GM12892 (cell line): ENCODE results near the gene DNAJB12.
A peak's percentile ranks its signal among the peaks of the same experiment; 100 is the strongest.

ENCODE experiments used
- POLR2A ChIP-seq: IDR thresholded peaks from 2 replicates; pipeline ENCODE4 v1.6.1; 2011; ENCODE audit warnings: low read depth, low read length, control low read depth
- POLR2AphosphoS5 ChIP-seq: IDR thresholded peaks from 2 replicates; pipeline ENCODE4 v1.6.1; 2011; ENCODE audit warnings: low read depth, low read length, control low read depth
- TAF1 ChIP-seq: IDR thresholded peaks from 2 replicates; pipeline ENCODE4 v1.6.1; 2011; ENCODE audit warnings: low read depth, mild to moderate bottlenecking, control low read depth, low read length, borderline replicate concordance

DNA sequence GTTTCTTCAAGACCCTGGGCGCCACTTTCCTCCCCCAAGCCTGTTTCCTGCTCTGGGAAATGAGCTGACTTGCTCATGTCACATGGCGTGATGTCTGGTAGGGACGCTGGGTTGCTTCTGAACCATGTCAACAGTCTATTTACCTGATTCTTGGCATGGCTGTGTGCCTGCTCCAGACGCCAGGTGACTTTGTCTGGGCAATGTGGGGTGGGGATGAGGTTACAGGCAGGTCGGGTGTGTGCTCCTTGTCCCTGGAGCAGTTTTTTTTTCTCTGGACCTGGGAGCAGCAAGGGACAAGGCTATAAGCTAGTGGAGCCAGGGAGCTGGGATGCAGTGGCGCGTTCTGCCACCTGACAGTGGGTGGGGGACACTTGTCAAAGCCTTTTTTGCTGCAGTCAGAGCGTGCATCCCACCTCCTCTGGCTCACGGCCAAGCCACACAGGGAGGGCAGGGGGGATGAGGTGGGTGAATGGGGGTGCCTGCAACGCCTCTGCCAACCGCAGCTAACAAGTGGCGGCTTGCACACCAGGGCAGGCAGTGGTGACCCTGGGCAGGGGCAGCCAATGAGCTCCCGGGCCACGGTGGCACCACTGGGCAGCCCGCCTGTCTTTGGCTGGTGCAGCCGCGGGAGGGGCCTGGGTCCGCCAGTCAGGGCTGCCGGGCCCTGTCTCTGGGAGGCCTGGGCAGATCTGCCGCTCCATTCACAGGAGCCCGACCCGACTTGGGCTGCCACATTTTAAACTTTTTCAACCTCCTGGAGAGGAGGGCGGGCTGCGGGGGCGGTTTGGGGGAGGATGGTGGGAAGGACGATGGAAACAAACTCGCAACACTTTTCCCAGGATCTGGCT, 22.9 kb downstream of the DNAJB12 start:
- TF ChIP-seq TAF1 = no peak
- no peak; the same call in 1 of the 2 replicates for TF ChIP-seq POLR2A
- peak; percentile 56; the same call in 1 of the 2 replicates for TF ChIP-seq POLR2AphosphoS5
